ENCODE data around the gene HPCAL1. TPM values are rescaled to one million over a fixed set of nuclear protein-coding genes. Genes with fewer than 3 reads are reported as not detected.

The HPCAL1 gene
- total and polyA plus RNA-seq, 2 of the 8 experiments (the other 6 are each of a cell fraction or from before 2014, with no cell fraction given), result 5.8 to 8.6 TPM

GRCh38 chr2:10265329-10266132 lies 37.2 kb upstream of the HPCAL1 start (continued):
- TF ChIP-seq RBBP5 (IDR thresholded peaks at IDR 0.05; ENCODE audit: borderline replicate concordance, low read depth, low read length) (no peak), ATF3 (IDR thresholded peaks at IDR 0.05; ENCODE audit: insufficient read depth, low read depth, low read length) (no peak), KDM5A (IDR thresholded peaks at IDR 0.05; ENCODE audit: low read length) (no peak), RFX5 (IDR thresholded peaks at IDR 0.05; ENCODE audit: borderline replicate concordance, low read depth, low read length) (no peak), MAFK (IDR thresholded peaks at IDR 0.05; ENCODE audit: low read depth, low read length) (no peak), TAF7 (optimal IDR thresholded peaks at IDR 0.05; ENCODE audit: borderline replicate concordance, low read depth, low read length) (no peak)
